NCI-H82 treated with DMSO at 0.1 percent for 48 hours (cell line): Measurements from ENCODE around the gene GAPDHS.

Experiments
- DNase-seq: peaks from one replicate; lab custom pipeline; 2025; ENCODE audit not compliant: unreplicated experiment; lab: John Stamatoyannopoulos, UW

GAPDHS gene

DNA sequence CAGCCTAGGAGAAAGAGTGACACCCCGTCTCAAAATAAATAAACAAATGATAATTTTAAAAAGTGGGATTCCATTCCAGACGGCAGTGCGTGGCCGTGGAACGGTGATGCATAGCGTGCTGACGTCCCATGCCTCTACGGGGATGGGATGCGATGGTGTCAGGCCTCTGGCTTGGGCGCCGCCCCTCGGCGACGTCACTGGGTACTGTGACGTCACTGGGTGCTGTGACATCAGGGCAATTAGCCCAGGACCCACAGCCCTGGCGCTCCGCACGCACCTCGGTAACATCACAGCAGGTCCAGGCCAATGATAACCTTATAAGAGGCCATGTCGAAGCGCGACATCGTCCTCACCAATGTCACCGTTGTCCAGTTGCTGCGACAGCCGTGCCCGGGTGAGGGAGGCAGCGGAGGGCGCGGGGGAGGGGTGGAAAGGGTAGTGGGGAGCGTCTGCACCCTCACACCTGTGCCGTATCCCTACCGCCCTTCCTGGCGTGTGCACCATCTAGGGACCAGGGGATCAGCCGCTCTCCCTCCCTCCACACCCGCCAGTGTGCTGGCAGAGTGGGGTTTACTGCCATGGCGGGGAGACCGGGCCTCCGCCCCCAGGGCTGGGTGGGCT, at the start of gene GAPDHS:
Gene GAPDHS, plus strand, starts transcription at position 256 of the 621 bp plus-strand sequence. Its CDS starts 72 bp downstream, at position 328.
- no peak for DNase-seq

DNA sequence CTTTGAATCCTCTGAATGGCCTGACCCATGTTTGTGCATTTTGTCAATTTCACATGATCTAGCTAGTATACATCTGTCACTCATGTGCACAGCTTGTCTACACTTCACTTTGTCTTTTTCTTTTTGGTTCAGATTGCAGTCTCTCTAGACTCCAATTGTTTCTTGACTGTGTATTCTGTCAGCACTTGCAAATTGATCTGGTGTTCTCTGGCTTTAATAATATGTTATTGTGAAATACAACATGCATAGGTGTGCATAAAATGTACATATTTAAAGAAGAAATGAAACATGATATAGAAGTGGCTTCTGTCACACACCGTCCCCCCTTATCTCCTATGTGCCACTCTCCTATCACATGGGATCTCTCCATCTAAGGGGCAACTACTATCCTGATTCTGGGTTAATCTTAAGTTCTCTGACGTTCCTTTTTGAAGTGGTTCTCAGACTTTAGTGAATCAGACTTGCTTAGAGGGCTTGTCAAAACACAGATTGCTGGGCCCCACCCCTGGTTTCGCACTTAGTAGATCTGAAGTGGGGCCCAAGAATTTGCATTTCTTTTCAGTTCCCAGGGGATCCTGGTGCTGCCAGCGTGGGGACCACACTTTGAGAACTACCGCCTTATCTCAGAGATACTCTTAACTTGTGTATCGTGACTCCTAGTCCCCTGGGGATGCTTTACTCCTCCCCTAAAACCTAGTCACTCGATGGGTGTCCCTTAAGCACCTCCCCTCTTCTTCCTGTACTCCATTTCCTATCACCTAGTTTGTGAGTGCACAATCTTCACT, 48.8 kb upstream of the GAPDHS start:
- no peak for DNase-seq

DNA sequence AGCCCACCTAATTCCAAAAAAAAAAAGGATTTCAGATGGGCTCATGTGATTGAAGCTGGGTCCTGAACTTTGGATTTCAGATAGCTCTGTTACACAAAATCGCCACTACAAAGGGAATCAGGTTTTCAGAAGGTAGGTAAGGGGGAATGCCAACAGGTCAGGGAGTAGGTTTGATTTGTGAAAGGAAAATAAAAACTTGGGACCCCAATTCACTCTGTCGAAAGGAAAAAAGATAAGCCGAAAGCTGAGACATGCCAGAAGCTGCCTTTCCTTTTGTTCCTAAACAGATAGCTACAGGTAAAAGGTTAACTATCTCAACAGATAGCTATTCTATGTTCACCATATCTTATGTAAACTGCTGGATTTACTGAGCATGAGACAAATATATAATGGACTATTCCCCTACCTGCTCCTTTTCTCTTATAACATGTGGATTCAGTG, 47.0 kb upstream of the GAPDHS start:
- DNase-seq, result no peak

DNA sequence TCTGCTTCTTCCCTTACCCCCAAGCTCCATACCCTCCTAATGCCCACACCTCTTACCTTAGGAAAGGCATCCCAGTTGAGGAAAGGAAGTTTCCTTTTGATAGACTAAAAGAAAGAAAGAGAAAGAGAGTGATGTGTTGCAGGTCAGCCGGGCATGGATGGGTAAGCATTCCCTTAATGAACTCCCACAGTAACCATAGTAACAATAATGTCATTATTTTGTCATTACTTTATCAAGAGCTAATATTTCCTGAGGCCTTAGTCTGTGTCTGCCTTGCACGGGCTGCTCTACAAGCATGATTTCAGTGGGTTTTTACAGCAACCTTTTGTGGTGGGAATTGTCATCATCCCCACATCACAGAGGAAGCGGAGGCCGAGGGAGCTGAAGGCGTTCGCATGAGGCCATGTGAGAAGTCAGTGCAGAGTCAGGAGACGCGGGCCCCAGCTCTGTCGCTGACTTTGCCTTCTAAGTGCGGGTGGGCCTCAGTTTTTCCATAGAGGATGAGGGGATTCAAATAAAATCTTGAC, 45.5 kb upstream of the GAPDHS start:
- DNase-seq, result no peak

DNA sequence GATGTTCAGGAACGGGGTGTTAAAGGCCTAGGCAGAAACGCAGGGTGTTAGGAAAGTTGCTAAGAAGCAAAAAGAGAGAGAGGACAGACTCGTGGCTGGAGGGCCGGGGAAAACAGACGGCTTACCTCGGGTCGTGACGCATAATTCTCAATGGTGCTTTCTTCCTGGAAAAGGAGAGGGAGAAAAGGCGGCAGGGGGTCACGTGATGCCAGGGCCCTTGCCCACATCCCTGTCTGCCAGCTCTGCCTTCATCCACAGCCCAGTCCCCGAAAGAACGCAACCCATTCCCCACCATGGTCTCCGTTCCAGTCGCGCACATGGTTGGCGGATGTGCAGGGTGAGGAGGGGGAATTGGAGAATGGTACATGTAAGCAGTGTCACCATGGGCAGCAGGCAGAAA, 44.6 kb upstream of the GAPDHS start:
- no peak for DNase-seq

DNA sequence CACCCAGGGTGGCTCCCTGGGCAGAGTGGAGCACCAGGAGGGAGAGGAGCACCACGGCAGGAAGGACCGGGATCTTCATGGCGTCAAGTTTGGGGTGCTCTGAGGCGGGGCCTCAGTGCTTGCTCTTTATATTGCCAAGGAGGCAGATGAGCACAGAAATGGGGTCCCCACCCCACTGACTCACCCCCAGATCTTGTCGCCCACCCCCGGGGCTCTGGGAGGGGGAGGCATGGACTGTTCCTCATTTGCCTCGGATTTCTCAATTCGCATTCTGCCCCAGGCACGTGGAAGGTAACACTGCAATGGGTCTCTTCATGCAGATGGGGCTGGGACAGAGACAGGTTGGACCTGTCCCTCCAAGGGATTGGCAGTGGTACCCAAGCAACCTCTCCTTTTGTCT, 42.9 kb upstream of the GAPDHS start, which contains the start of gene KRTDAP:
Gene KRTDAP, minus strand, starts transcription at position 101 of the 400 bp plus-strand sequence. Its CDS starts 22 bp downstream, at position 79.
- no peak for DNase-seq

DNA sequence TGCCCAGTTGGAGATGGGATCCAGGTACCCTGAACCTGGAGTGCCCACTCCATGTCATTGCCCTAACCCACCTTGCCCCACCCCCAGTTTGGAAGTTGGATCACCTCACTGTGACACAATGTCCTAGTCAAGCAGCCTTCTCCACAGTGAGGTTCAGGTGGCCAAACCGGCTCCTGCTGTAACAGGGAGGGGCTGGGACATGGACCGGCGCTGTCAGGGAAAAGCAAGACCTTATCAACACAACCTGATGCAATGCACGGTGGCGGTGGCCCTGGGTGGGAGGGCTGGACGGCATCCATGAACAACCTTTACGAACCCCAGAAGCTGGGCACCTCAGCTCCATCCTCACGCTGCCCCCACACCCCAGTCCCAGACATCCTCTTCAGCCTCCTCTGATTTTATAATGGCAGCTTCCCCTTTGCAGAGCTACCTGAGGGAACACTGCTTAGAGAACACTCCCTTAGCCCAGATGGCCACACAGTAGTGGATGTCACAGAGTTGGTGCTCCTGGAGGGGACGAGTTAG, 41.4 kb upstream of the GAPDHS start:
- no peak for DNase-seq

DNA sequence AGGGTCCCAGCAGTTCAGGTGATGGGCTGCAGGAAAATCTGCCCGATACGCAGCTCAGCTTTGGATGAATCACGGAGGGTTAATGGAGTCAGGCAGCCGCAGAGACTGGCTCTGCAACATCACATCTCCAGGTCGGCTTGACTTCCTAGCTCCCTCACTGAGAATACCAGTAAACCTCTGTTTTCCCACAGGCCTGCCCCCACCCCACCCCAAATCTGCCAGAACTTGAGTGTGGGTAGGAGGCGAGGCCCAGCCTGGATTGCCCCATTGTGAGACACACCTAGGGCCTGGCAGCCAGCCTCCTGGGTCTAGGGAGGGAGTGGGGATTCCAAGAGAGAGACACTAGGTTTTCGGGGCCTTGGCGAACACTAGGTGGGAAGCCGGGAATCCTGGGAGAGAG, 39.3 kb upstream of the GAPDHS start:
- DNase-seq, result no peak

DNA sequence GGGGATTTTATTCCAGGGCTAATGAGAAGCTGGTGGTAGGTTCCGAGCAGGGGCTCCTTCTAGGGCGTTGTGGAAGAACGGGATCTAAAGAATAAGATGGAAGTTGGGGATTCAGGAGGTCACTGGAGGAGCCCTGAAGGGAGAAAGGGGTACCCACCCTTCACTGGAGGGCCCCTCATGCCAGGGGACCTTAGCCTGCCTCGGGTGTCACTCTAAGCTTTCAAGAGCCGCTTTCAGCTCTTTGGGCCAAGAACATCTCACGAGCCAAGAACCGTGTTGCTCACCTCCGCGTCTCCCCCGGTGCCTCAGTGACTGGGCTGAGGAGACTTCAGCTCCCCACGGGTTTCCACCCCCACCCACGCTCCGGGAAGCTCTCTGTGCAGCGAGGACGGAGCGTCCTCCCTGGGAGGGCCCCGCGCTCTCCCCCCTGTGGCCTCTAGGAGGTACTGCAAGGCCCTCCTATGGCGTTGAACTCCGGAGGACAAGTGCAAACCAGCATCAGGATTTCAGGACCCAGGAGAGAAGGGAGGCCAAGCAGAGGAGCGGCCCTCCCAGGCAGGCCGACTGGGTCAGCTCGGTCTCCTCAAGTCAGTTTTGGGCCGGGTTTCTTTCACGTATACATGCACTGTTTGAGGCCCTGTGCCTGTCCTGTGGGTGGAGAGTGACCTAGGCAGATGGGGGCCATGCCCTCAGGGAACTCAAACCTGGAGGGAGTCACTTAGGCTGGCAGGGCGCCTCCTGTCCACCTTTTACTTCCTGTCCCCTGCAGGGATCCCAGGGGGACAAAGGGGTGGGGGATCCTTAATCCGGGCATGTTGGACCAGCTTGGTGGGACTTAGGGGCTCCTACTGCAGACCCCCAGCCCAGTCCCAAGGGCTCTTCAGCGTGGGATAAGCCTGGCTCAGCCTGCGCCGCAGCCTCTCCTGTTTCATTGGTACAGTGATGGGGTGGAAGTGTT, 37.9 kb upstream of the GAPDHS start:
- DNase-seq, result no peak

DNA sequence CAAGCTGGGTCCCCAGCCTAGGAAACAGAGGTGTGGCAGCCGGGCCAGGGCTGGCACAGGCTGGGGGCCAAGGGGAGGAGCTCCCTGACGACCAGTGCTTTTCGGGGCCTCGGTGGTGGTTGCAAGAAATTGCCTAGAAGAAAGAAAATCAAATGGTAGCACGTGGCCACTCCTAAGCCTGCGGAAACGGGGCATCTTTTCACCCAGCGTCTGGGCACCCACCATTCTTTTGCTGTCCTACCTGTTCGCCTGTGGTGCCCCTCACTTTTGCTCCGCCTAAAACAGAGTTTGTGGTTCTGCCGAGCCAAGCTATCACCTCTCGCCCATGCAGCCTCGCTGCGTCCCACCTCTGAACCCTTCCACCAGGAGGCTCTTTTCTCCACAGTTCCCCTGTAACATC, 35.9 kb upstream of the GAPDHS start:
- no peak for DNase-seq

DNA sequence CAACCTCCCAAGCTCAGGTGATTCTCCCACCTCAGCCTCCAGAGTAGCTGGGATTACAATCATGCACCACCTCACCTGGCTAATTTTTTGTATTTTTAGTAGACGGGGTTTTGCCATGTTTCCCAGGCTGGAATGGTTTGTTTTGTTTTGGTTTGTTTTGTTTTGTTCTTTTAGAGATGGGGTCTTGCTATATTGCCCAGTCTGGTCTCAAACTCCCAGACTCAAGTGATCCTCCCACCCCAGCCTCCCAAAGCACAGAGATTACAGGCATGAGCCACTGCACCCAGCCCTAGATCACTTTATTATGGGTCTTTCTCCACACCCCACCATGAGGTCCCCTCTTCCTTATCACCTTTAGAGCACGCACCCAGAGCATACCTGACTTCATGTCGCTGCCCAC, 35.0 kb upstream of the GAPDHS start:
- no peak for DNase-seq

DNA sequence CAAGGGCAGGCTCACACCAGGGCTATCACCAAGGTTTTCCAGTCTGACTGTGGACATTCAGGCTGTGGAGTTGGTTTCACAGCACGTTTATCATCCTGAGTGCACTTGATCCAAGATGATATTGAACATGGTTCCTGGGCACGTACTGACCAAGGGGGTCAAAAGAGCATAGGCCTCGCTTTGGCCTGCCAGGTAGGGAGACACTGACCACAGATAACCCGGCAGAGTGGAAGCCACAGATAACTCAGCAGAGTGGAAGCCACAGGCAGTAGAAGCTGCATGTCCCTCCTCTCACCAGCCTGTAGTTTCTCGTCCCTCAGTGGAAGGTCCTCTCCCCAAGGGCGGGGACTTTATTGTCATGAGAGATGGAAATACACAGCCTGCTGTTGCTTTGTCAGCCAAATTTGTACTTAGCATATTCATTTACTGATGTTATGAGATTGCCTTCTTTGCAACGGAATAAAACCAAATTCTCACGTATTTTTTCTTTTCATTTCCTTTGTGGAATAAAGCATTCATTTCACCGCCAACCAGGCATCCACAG, 34.2 kb upstream of the GAPDHS start:
- no peak for DNase-seq

DNA sequence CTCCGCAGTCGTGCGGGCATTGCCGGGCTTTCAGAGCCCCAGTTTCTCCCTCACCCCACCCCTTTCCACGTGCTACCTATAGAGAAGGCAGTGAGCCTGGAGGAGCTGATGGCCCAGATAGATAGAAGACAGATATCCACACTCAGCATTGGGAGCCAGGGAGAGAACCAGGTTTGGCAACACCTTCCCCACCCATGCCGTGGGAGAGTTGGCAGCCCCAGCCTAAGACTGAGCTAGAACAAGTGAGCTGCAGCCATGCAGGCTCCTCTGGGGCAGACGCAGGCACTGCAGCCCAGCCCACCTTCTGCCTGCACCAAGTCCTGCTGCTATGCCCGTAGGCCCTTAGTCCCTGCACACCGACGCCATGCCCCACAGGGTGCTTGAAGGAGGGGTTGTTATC, 32.6 kb upstream of the GAPDHS start:
- DNase-seq, result no peak

DNA sequence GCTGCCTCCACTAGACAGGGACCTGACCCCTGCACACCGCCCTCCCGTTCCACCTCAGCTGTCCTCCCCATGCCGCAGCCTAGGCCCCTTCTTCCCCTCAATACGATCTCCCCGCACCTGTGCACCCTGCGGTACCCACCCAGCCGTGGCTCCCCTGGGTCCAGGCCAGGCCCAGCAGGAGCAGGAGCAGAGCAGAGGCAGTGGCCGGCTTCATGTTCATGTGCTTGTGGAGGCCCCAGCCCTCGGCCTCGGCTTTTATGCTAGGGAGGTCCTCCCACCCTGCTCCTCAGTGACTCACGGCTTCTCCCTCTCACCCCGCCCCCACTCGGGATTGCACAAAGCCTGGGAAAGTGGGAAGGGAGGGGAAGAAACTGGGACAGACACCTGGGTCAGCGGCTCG, 31.6 kb upstream of the GAPDHS start:
- DNase-seq, result no peak

DNA sequence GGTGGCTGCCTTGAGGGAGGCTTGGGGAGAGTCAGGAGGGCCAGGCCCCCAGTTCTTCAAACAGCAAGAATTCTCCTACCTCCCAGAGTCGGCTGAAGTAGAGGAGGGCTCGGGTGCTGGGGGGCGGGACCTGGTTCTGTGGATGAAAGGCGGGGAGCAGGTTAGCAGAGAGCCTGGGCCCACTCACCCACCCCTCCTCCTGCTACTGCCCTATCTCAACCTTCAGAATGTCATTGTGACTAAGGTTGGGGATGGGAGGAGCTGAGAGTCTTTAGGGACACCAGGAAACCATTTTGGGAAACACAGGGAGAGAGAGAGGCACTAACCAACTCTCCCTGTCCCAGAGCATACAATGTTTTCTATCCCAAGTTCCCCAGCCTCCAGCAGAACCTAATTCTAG, 30.5 kb upstream of the GAPDHS start:
- no peak for DNase-seq

DNA sequence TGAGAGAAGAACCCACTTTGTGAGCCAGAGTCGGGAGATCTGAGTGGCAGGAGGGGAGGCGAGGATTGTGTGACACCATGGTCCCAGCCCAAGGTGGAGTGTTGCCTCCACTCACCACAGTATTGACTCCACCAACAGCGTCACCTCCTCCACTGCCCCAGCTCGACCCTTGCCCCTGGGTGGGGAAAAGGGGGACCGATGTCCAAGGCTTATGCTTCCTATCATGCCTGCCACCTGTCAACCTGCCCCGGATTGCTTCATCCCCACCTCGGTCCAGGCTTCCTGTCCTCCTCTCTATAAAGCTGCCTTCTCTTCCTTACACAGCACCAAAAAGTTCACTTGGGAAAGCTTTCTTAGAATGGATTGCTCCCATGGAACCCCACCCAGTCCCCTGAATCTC, 27.2 kb upstream of the GAPDHS start:
- no peak for DNase-seq

DNA sequence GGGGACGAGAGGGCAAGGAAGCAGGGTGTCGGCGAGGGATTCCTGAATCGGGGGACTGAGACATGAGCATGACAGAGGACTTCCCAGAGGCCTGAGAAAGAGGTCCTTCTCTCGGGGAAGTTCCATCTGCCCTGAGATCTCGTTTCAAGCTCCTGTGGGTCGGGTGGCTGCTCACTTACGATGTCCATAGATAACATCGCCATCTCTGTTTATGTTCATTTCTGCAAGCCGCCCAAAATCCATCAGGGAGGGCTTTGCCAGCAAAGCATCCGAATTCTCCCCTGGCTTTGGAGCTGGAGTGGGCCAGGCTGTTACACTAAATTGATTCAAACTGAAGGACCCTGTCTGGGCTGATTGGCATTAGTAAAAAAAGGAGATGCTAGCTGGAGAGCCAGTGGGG, 25.7 kb upstream of the GAPDHS start:
- DNase-seq, result no peak

DNA sequence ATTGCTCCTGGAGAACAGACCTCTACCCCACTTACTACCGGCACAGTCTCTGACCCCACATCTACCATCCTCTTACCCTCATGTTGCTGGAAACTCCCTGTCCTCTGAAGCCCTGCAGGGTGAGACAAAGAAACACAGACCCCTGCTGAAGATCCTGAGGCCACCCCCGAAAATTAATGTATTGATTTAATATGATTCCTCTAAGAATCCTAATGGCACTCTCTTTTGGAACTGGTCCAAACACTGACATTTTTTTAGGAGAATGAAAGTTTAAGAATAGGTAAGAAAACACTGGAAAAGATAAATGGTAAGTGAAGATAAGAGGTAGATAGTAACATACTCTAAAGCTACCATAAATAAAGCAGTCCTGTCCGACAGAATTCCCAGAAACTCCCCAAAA, 25.1 kb upstream of the GAPDHS start:
- no peak for DNase-seq

DNA sequence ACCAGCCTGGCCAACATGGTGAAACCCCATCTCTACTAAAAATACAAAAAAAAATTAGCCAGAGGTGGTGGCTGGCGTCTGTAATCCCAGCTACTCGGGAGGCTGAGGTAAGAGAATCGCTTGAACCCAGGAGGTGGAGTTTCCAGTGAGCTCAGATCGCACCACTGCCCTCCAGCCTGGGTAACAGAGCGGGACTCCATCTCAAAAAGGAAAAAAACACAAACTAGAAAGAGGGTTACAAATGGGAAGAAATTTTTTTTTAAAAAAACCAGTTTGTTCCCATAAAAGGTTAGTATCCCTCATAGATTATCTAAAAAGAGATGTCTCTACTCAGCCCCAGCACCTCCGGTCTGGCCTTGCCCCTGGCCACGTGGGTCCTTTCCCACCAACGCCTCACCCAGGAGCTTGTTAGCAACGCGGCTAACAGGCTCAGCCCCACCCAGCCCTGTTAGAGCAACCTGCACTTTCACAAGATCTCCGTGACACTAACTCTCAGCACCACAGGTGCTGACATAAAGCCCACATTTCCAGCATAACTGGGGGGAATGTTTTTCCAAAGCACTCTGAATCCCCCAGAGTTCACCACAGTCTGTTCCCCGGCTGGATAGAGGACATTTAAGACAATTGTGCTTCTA, 24.1 kb upstream of the GAPDHS start:
- no peak for DNase-seq
